ENCODE data around the gene APLNR. TPM values are rescaled to one million over a fixed set of nuclear protein-coding genes. Genes with fewer than 3 reads are reported as not detected.
"Not testable (repeated sequence)": the region's sequence is repeated elsewhere in the genome, so short reads cannot be mapped to it uniquely, and the experiment has no call there.

APLNR gene
- 48.8 TPM for total RNA-seq (ENCODE audit: unreplicated experiment)
- long read RNA-seq, transcript APLNR-202 (1 exons, 3,609 nt), result major isoform, 20 of 22 reads
- long read RNA-seq, partial matches to known transcripts, result 0 of 22 reads
- long read RNA-seq, other reads (novel, unspliced or antisense), result 0 of 22 reads

DNA sequence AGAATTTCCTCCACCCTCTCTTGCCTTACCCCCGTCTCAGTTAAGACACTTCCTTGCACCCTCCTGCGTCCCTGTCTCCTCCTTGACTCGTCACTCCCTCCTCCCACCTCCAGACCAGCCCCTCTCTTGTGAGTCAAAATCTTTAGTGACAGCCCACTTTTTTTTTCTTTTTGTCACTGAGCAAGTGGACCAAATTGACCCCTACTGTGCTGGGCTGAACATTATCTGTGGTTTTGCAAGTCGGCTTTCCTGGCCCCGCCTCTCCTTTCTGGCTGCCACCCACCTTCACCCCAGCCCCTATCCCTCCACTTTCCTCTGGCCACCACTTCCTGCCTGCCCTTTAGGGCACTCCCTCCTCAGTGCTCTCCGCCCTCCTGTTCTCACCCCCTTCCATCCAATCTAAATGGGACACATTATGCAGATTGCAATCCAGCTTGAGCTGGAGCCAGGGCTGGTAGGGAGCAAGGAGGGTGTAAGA, at the start of gene APLNR:
TSS of gene APLNR (minus strand) at position 47 of the 478 bp plus-strand sequence. CDS start 246 bp downstream, outside the sequence.
- no peaks in the 10 kb centered on the region for H3K36me3 Mint-ChIP-seq (ENCODE audit: low read depth, unreplicated experiment)
- H3K27ac Mint-ChIP-seq (ENCODE audit: unreplicated experiment), result no peak within 1 kb of the TSS
- TF ChIP-seq, protein P1, sequence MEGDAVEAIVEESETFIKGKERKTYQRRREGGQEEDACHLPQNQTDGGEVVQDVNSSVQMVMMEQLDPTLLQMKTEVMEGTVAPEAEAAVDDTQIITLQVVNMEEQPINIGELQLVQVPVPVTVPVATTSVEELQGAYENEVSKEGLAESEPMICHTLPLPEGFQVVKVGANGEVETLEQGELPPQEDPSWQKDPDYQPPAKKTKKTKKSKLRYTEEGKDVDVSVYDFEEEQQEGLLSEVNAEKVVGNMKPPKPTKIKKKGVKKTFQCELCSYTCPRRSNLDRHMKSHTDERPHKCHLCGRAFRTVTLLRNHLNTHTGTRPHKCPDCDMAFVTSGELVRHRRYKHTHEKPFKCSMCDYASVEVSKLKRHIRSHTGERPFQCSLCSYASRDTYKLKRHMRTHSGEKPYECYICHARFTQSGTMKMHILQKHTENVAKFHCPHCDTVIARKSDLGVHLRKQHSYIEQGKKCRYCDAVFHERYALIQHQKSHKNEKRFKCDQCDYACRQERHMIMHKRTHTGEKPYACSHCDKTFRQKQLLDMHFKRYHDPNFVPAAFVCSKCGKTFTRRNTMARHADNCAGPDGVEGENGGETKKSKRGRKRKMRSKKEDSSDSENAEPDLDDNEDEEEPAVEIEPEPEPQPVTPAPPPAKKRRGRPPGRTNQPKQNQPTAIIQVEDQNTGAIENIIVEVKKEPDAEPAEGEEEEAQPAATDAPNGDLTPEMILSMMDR (IDR thresholded peaks at IDR 0.05; ENCODE audit: unreplicated experiment), result no peak
- peaks cover 18% of the 10 kb centered on the region for H3K27me3 Mint-ChIP-seq (ENCODE audit: unreplicated experiment)
- H3K4me3 Mint-ChIP-seq (ENCODE audit: unreplicated experiment), result peak within 1 kb of the TSS; percentile 85
- no peak for DNase-seq (ENCODE audit: low spot score)
- H3K4me1 Mint-ChIP-seq (ENCODE audit: unreplicated experiment), result peaks cover 77% of the 10 kb centered on the region
- H3K9me3 Mint-ChIP-seq (ENCODE audit: unreplicated experiment), result no peaks in the 10 kb centered on the region

DNA sequence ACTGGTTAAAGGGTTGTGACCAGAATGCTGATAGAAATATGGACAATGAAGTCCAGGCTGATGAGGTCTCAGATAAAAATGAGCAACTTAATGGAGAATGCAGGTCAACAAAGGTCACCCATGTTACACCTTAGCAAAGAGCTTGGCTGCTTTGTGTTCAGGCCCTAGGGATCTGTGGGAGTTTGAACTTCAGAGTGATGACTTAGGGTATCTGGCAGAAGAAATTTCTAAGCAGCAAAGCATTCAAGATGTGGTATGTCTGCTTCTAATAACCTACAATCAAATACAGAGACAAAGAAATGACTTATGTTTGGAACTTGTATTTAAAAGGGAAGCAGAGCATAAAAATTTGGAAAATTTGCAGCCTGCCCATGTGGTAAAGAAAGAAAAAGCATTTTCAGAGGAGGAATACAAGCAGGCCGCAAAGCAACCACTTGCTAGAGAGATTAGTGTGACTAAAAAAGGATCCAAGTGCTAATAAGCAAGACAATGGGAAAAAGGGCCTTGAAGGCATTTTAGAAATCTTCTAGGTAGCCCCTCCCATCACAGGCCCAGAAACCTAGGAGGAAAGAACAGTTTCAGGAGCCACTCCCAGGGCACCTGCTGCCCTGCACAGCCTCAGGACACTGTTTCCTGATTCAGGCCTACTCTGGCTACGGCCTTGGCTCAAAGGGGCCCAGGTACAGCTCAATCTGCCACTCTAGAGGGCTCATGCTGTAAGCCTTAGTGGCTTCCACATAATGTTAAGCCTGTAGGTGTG, 46.4 kb upstream of the APLNR start:
- TF ChIP-seq, protein P1 (IDR thresholded peaks at IDR 0.05; ENCODE audit: unreplicated experiment), result no peak
- no peak overlapping the region for H3K27ac Mint-ChIP-seq (ENCODE audit: unreplicated experiment)
- H3K9me3 Mint-ChIP-seq (ENCODE audit: unreplicated experiment), result no peaks in the 10 kb centered on the region
- H3K27me3 Mint-ChIP-seq (ENCODE audit: unreplicated experiment), result no peaks in the 10 kb centered on the region
- DNase-seq (ENCODE audit: low spot score), result no peak
- peaks cover 4% of the 10 kb centered on the region for H3K36me3 Mint-ChIP-seq (ENCODE audit: low read depth, unreplicated experiment)
- peaks cover 11% of the 10 kb centered on the region for H3K4me1 Mint-ChIP-seq (ENCODE audit: unreplicated experiment)
- no peak overlapping the region for H3K4me3 Mint-ChIP-seq (ENCODE audit: unreplicated experiment)

DNA sequence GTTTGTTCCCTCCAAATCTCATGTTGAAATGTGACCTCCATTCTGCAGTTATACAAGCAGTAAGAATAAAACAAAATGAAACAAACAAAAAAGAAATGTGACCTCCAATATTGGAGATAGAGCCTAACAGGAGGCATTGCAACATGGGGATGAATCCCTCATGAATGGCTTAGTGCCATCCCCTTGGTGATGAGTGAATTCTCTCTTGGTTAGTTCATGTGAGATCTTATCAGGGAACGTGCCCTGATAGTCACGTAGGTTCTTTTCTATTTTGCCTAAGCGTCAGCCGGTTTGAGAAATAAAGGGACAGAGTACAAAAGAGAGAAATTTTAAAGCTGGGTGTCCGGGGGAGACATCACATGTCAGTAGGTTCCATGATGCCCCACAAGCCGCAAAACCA, 44.5 kb upstream of the APLNR start:
- not testable (repeated sequence) for H3K9me3 Mint-ChIP-seq (ENCODE audit: unreplicated experiment); H3K27ac Mint-ChIP-seq (ENCODE audit: unreplicated experiment); DNase-seq (ENCODE audit: low spot score); H3K36me3 Mint-ChIP-seq (ENCODE audit: low read depth, unreplicated experiment); H3K27me3 Mint-ChIP-seq (ENCODE audit: unreplicated experiment); H3K4me3 Mint-ChIP-seq (ENCODE audit: unreplicated experiment)
- peaks cover 16% of the 10 kb centered on the region for H3K4me1 Mint-ChIP-seq (ENCODE audit: unreplicated experiment)

DNA sequence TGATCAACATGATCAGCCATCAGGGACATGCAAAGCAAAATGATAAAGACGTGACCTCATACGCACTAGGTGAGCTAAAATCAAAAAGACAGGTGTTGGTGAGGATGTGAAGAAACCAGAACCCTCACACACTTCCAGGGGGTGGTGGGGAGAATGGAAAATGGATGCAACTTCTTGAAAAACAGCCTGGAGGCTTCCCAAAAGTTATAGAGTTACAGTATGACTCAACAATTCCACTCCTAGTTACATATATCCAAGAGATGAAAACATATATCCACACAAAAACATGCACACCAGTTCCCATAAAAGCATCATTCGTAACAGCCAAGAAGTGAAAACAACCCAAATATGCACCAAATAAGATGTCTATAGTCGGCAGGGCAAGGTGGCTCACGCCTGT, 42.1 kb upstream of the APLNR start:
- H3K27ac Mint-ChIP-seq (ENCODE audit: unreplicated experiment), result peak overlapping the region; percentile 87
- H3K4me3 Mint-ChIP-seq (ENCODE audit: unreplicated experiment), result no peak overlapping the region
- peaks cover 1% of the 10 kb centered on the region for H3K27me3 Mint-ChIP-seq (ENCODE audit: unreplicated experiment)
- H3K4me1 Mint-ChIP-seq (ENCODE audit: unreplicated experiment), result peaks cover 26% of the 10 kb centered on the region
- H3K36me3 Mint-ChIP-seq (ENCODE audit: low read depth, unreplicated experiment), result peaks cover 3% of the 10 kb centered on the region
- DNase-seq (ENCODE audit: low spot score), result no peak
- TF ChIP-seq, protein P1 (IDR thresholded peaks at IDR 0.05; ENCODE audit: unreplicated experiment), result no peak
- H3K9me3 Mint-ChIP-seq (ENCODE audit: unreplicated experiment), result no peaks in the 10 kb centered on the region

DNA sequence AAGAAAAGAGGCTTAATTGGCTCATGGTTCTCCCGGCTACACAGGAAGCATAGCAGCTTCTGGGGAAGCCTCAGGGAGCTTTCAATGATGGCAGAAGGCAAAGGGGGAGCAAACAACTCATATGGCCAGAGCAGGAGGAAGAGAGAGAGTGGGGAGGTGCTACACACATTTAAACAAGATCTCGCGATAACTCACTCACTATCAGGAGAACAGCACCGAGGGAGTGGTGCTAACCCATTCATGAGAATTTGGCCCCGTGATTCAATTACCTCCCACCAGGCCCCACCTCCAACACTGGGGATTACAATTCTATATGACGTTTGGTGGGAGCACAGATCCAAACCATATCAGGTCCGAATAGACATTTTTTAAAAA, 41.7 kb upstream of the APLNR start:
- no peak overlapping the region for H3K4me3 Mint-ChIP-seq (ENCODE audit: unreplicated experiment)
- peaks cover 3% of the 10 kb centered on the region for H3K36me3 Mint-ChIP-seq (ENCODE audit: low read depth, unreplicated experiment)
- DNase-seq (ENCODE audit: low spot score), result no peak

More for the DNA sequence above, 41.7 kb upstream of the APLNR start:
- Mint-ChIP-seq H3K27ac (ENCODE audit: unreplicated experiment) (peak overlapping the region; percentile 87), H3K27me3 (ENCODE audit: unreplicated experiment) (peaks cover 1% of the 10 kb centered on the region), H3K4me1 (ENCODE audit: unreplicated experiment) (peaks cover 26% of the 10 kb centered on the region), H3K9me3 (ENCODE audit: unreplicated experiment) (no peaks in the 10 kb centered on the region)
- TF ChIP-seq, protein P1 (IDR thresholded peaks at IDR 0.05; ENCODE audit: unreplicated experiment), result no peak
